Neuronal stem cell (in vitro differentiated cells): Measurements from ENCODE around the gene ATAD3B.
A peak's percentile ranks its signal among the peaks of the same experiment; 100 is the strongest.

Experiments used
- DNase-seq: peaks from one replicate; pipeline ENCODE4 v3.0.0-alpha.2; 2013; ENCODE audit warnings: low spot score
- H2AFZ ChIP-seq: one replicate; pipeline ENCODE4 v1.6.1; 2013; ENCODE audit warnings: mild to moderate bottlenecking, low read length, inconsistent platforms
- H2AK5ac ChIP-seq: 2 replicates; pipeline ENCODE4 v1.6.1; 2013; ENCODE audit warnings: low read depth, mild to moderate bottlenecking, inconsistent platforms, low read length, moderate library complexity, mixed read lengths
- H2BK120ac ChIP-seq: 2 replicates; pipeline ENCODE4 v1.6.1; 2013; ENCODE audit warnings: low read depth, mild to moderate bottlenecking, inconsistent platforms, low read length, moderate library complexity, mixed read lengths
- H2BK12ac ChIP-seq: one replicate; pipeline ENCODE4 v1.6.1; 2013; ENCODE audit warnings: low read length, inconsistent platforms
- H2BK15ac ChIP-seq: 2 replicates; pipeline ENCODE4 v1.6.1; 2013; ENCODE audit warnings: mild to moderate bottlenecking, low read length, inconsistent platforms, mixed read lengths
- H2BK5ac ChIP-seq: one replicate; pipeline ENCODE4 v1.6.1; 2013; ENCODE audit warnings: inconsistent platforms, mild to moderate bottlenecking, low read length, moderate library complexity
- H3K14ac ChIP-seq: one replicate; pipeline ENCODE4 v1.6.1; 2013; ENCODE audit warnings: low read length, inconsistent platforms
- H3K18ac ChIP-seq: 2 replicates; pipeline ENCODE4 v1.6.1; 2013; ENCODE audit warnings: low read length, inconsistent platforms
- H3K23ac ChIP-seq: 2 replicates; pipeline ENCODE4 v1.6.1; 2013; ENCODE audit warnings: low read depth, mild to moderate bottlenecking, mixed read lengths, low read length, inconsistent platforms; ENCODE audit not compliant: poor library complexity
- H3K27ac ChIP-seq: replicated peaks from 3 replicates; pipeline ENCODE4 v1.5.1; 2013; ENCODE audit warnings: low read length, inconsistent platforms
- H3K27me3 ChIP-seq, 3 experiments: 2 replicates each; pipeline ENCODE4 v1.6.1; 2013; ENCODE audit warnings: low read length in 3 of 3, mild to moderate bottlenecking in 2 of 3, inconsistent platforms in 1 of 3, low read depth in 1 of 3, mixed read lengths in 1 of 3, moderate library complexity in 1 of 3; ENCODE audit not compliant: control insufficient read depth in 3 of 3, insufficient read depth in 3 of 3
- H3K36me3 ChIP-seq, 2 donors: replicated peaks in 1 of 2; 2 replicates each; pipeline ENCODE4 v1.6.1; 2013; ENCODE audit warnings: low read length in 2 of 2; ENCODE audit not compliant: control insufficient read depth in 2 of 2, insufficient read depth in 2 of 2
- H3K4ac ChIP-seq: 2 replicates; pipeline ENCODE4 v1.6.1; 2013; ENCODE audit warnings: inconsistent platforms, mild to moderate bottlenecking, low read length, moderate library complexity
- H3K4me1 ChIP-seq, 2 donors: 1 replicate in 1 of 2; 2 replicates in 1 of 2; pipeline ENCODE4 v1.6.1; 2013; ENCODE audit warnings: low read length in 2 of 2, low read depth in 1 of 2; ENCODE audit not compliant: control insufficient read depth in 2 of 2, insufficient read depth in 1 of 2
- H3K4me2 ChIP-seq: one replicate; pipeline ENCODE4 v1.6.1; 2013; ENCODE audit warnings: mild to moderate bottlenecking, low read length, inconsistent platforms; ENCODE audit not compliant: insufficient read depth, poor library complexity, severe bottlenecking
- H3K4me3 ChIP-seq, 2 donors: 2 replicates each; pipeline ENCODE4 v1.5.1; 2013; ENCODE audit warnings: low read length in 2 of 2, mild to moderate bottlenecking in 2 of 2, inconsistent platforms in 1 of 2, moderate library complexity in 1 of 2
- H3K79me1 ChIP-seq: one replicate; pipeline ENCODE4 v1.6.1; 2013; ENCODE audit warnings: low read depth, mild to moderate bottlenecking, inconsistent platforms, low read length, moderate library complexity
- H3K9ac ChIP-seq: one replicate; pipeline ENCODE4 v1.6.1; 2013; ENCODE audit warnings: mild to moderate bottlenecking, low read depth, low read length, inconsistent platforms; ENCODE audit not compliant: poor library complexity
- H3K9me3 ChIP-seq, 2 donors: replicated peaks in 1 of 2; 2 replicates each; pipeline versions ENCODE3 to v1.6.1; 2013; ENCODE audit warnings: low read length in 2 of 2, mild to moderate bottlenecking in 2 of 2, inconsistent platforms in 1 of 2, low read depth in 1 of 2, mixed read lengths in 1 of 2, moderate library complexity in 1 of 2; ENCODE audit not compliant: control insufficient read depth in 2 of 2, insufficient read depth in 1 of 2
- H4K8ac ChIP-seq: one replicate; pipeline ENCODE4 v1.6.1; 2013; ENCODE audit warnings: low read depth, mild to moderate bottlenecking, inconsistent platforms, low read length, moderate library complexity
- H4K91ac ChIP-seq: one replicate; pipeline ENCODE4 v1.6.1; 2013; ENCODE audit warnings: low read length, low read depth, mild to moderate bottlenecking, inconsistent platforms; ENCODE audit not compliant: poor library complexity
- WGBS, 2 donors: extraction: QIAGEN DNeasy Blood & Tissue Kit; methylation state at CpG; one replicate each; pipeline ENCODE4 v1.1.7; 2013; ENCODE audit warnings: missing lambda C conversion rate in 2 of 2, mixed read lengths in 1 of 2; ENCODE audit not compliant: insufficient read length in 2 of 2, insufficient replicate concordance in 1 of 2; ENCODE audit errors: extremely low coverage in 2 of 2; 5-methylcytosine and 5-hydroxymethylcytosine counted together

ATAD3B gene

DNA sequence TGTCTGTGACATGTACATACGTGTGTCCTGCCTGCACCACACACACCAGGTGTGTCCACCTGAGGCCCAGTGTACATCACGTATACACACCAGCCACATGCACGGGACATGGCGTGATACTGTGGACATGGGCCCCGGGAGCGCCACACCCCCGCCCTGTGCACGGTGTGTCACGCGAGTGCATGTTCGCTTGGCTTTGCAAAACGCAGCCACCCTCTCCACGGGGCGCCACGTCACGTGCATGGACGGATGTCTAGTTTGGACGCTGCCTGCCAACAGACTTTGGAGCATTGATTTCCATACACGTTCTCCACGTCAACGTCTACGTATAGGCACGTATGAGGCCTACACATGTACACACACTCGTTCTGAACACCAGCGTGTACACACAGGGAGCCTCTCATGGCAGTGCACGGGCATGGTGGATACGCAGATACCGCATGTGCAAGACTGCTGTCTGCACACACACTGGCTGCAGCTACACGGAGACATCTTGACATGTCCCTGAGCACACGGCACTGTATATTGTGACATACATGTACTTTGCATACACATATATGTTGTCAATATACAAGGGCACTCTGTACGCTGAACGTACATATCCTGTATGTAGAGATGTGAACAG, 66.2 kb downstream of the ATAD3B start:
- H3K27me3 ChIP-seq, result no peaks in the 10 kb centered on the region
- H2BK5ac ChIP-seq, result no peak overlapping the region
- H3K27ac ChIP-seq, result no peak overlapping the region
- H4K8ac ChIP-seq, result peak overlapping the region; percentile 23
- H3K18ac ChIP-seq, result peak overlapping the region; percentile 19
- no peak overlapping the region for H3K4ac ChIP-seq
- no peak overlapping the region for H2BK12ac ChIP-seq
- H3K36me3 ChIP-seq, result peaks cover 19 to 24% of the 10 kb centered on the region in 2 donors
- no CpG with 5 or more reads among the region's 32 CpGs for WGBS, 2 donors
- H3K23ac ChIP-seq, result peak overlapping the region; percentile 96
- H3K9me3 ChIP-seq, result peaks cover 0 to 2% of the 10 kb centered on the region in 2 donors
- peak overlapping the region; percentile 94 for H3K14ac ChIP-seq
- H2BK120ac ChIP-seq, result no peak overlapping the region
- no peak overlapping the region for H2AK5ac ChIP-seq
- peak overlapping the region; percentile 66 for H3K9ac ChIP-seq
- H4K91ac ChIP-seq, result no peak overlapping the region
- H3K79me1 ChIP-seq, result peaks cover 38% of the 10 kb centered on the region
- H3K4me3 ChIP-seq, result peak overlapping the region in 1 of 2 donors; percentile 28
- H3K4me2 ChIP-seq, result no peak overlapping the region
- peaks cover 0 to 12% of the 10 kb centered on the region in 2 donors for H3K4me1 ChIP-seq
- H2AFZ ChIP-seq, result no peak overlapping the region
- no peak for DNase-seq
- no peak overlapping the region for H2BK15ac ChIP-seq

- Histone ChIP-seq H3K9ac (no peak overlapping the region), H2BK12ac (no peak overlapping the region), H3K23ac (peak overlapping the region; percentile 96), H3K27me3 (no peaks in the 10 kb centered on the region), H3K27ac (no peak overlapping the region), H4K91ac (no peak overlapping the region), H2AK5ac (no peak overlapping the region), H2AFZ (no peak overlapping the region), H2BK120ac (no peak overlapping the region), H3K36me3 (peaks cover 19 to 29% of the 10 kb centered on the region in 2 donors), H3K4me1 (peaks cover 0 to 12% of the 10 kb centered on the region in 2 donors), H3K14ac (peak overlapping the region; percentile 99), H3K4me2 (no peak overlapping the region), H3K4ac (no peak overlapping the region), H3K9me3 (peaks cover 0 to 2% of the 10 kb centered on the region in 2 donors), H3K79me1 (peaks cover 42% of the 10 kb centered on the region), H2BK5ac (no peak overlapping the region), H3K18ac (no peak overlapping the region), H4K8ac (no peak overlapping the region), H2BK15ac (peak overlapping the region; percentile 58), H3K4me3 (no peak overlapping the region)
- no peak for DNase-seq
- WGBS, 2 donors, result no CpG with 5 or more reads among the region's 23 CpGs
These were observed 66.8 kb downstream of the ATAD3B start for GRCh38 chr1:1538334-1538733.

GRCh38 chr1:1538989-1539309, 67.4 kb downstream of the ATAD3B start:
- Histone ChIP-seq H3K27ac (no peak overlapping the region), H3K4me3 (peak overlapping the region in 1 of 2 donors; percentile 88)
- no CpG with 5 or more reads among the region's 18 CpGs for WGBS, 2 donors

GRCh38 chr1:1539310-1540089, 67.9 kb downstream of the ATAD3B start:
- H2AFZ ChIP-seq, result no peak overlapping the region
- no peak overlapping the region for H2BK15ac ChIP-seq
- H3K4me1 ChIP-seq, result peaks cover 0 to 12% of the 10 kb centered on the region in 2 donors
- no peaks in the 10 kb centered on the region for H3K27me3 ChIP-seq
- peaks cover 0 to 2% of the 10 kb centered on the region in 2 donors for H3K9me3 ChIP-seq
- peak overlapping the region; percentile 95 for H3K18ac ChIP-seq
- H3K9ac ChIP-seq, result peak overlapping the region; percentile 97
- H3K36me3 ChIP-seq, result peaks cover 19 to 29% of the 10 kb centered on the region in 2 donors
- H3K23ac ChIP-seq, result peak overlapping the region; percentile 96
- H3K4ac ChIP-seq, result peak overlapping the region; percentile 66
- no peak overlapping the region for H2BK120ac ChIP-seq
- peak overlapping the region; percentile 34 to 88 for H3K4me3 ChIP-seq
- H2BK5ac ChIP-seq, result peak overlapping the region; percentile 66
- H3K4me2 ChIP-seq, result peak overlapping the region; percentile 96
- no peak overlapping the region for H4K91ac ChIP-seq
- DNase-seq, result peak; percentile 41
- no peak overlapping the region for H3K14ac ChIP-seq
- H4K8ac ChIP-seq, result no peak overlapping the region
- no peak overlapping the region for H3K27ac ChIP-seq
- H2BK12ac ChIP-seq, result peak overlapping the region; percentile 73
- peak overlapping the region; percentile 99 for H2AK5ac ChIP-seq
- peaks cover 43% of the 10 kb centered on the region for H3K79me1 ChIP-seq
- no CpG with 5 or more reads among the region's 66 CpGs for WGBS, 2 donors

More at GRCh38 chr1:1538989-1539309, 67.4 kb downstream of the ATAD3B start:
- peak overlapping the region; percentile 99 for H3K14ac ChIP-seq
- no peak overlapping the region for H2BK120ac ChIP-seq
- H3K79me1 ChIP-seq, result peaks cover 43% of the 10 kb centered on the region
- H3K9me3 ChIP-seq, result peaks cover 0 to 2% of the 10 kb centered on the region in 2 donors
- peaks cover 0 to 12% of the 10 kb centered on the region in 2 donors for H3K4me1 ChIP-seq
- H3K18ac ChIP-seq, result peak overlapping the region; percentile 95
- H2BK12ac ChIP-seq, result peak overlapping the region; percentile 73
- H2AFZ ChIP-seq, result no peak overlapping the region
- no peak overlapping the region for H4K8ac ChIP-seq
- H3K23ac ChIP-seq, result peak overlapping the region; percentile 96
- DNase-seq, result no peak
- H3K36me3 ChIP-seq, result peaks cover 19 to 29% of the 10 kb centered on the region in 2 donors
- H3K4ac ChIP-seq, result peak overlapping the region; percentile 66
- peak overlapping the region; percentile 96 for H3K4me2 ChIP-seq
- H3K9ac ChIP-seq, result peak overlapping the region; percentile 97
- H3K27me3 ChIP-seq, result no peaks in the 10 kb centered on the region
- peak overlapping the region; percentile 66 for H2BK5ac ChIP-seq
- H2AK5ac ChIP-seq, result peak overlapping the region; percentile 99
- no peak overlapping the region for H4K91ac ChIP-seq
- peak overlapping the region; percentile 58 for H2BK15ac ChIP-seq
